Ascending aorta (tissue), 2 donors: Measurements from ENCODE around the gene DUS2. TPM values are rescaled to one million over a fixed set of nuclear protein-coding genes. Genes with fewer than 3 reads are reported as not detected.
"Not testable (repeated sequence)": the region's sequence is repeated elsewhere in the genome, so short reads cannot be mapped to it uniquely, and the experiment has no call there.

Experiments used
- DNase-seq, 2 donors: peaks; one replicate each; pipeline ENCODE4 v3.0.0-alpha.2; 2019; ENCODE audit warnings: low spot score in 2 of 2
- H3K27ac ChIP-seq, 2 donors: fragments of 200-600 bp; sonication (generic); one replicate each; pipeline ENCODE4 v1.5.1; 2016 to 2017; ENCODE audit warnings: mild to moderate bottlenecking in 1 of 2
- H3K27me3 ChIP-seq: fragments of 200-600 bp; sonication (generic); one replicate; pipeline ENCODE4 v1.5.1; 2017
- H3K36me3 ChIP-seq, 2 donors: fragments of 200-600 bp; sonication (generic); one replicate each; pipeline ENCODE4 v1.5.1; 2016
- H3K4me1 ChIP-seq, 2 donors: fragments of 200-600 bp; sonication (generic); one replicate each; pipeline ENCODE4 v1.5.1; 2016 to 2017; ENCODE audit warnings: mild to moderate bottlenecking in 1 of 2
- H3K4me3 ChIP-seq, 2 donors: fragments of 200-600 bp; sonication (generic); one replicate each; pipeline ENCODE4 v1.5.1; 2016 to 2017; ENCODE audit warnings: mild to moderate bottlenecking in 1 of 2
- H3K9me3 ChIP-seq, 2 donors: fragments of 200-600 bp; sonication (generic); one replicate each; pipeline ENCODE4 v1.5.1; 2016
- intact Hi-C: fragments of 100-400 bp; cut with DNase I; formaldehyde crosslinking; loops from one replicate; pipeline ENCODE4 v1.15.1; 2023
- total RNA-seq: library from RNA; depleted of rRNA; stranded (reverse); fragments of >200 nt; gene quantifications from one replicate; pipeline ENCODE4 v1.1.0, GENCODE V29; 2016
- TF ChIP-seq, protein P1 (sequence below), 3 experiments: fragments of 200-600 bp in 2 of 3; fragments of 450-650 bp in 1 of 3; sonication (generic) in 2 of 3; IDR thresholded peaks; one replicate each; pipeline ENCODE4 v1.5.1; 2016 to 2019; ENCODE audit warnings: antibody characterized with exemption in 3 of 3, mild to moderate bottlenecking in 1 of 3, moderate library complexity in 1 of 3

DUS2 gene
- total RNA-seq, 1 donor from 2014 or later: 7.6 TPM

DNA sequence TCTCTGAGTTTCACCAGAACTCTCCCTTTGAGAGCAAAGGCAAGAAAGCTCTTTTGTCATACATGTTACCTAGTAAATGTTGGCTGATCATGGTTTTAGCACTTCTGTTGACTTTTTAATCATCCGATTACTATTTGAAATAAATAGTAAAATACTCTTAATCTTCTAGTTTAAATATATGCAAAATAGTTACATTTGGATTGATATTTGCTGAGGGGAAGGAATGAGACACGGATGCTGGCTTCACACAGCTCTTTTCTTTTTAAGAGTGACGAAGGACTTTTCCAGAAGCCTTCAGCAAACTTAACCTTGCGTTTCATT, 71.5 kb downstream of the DUS2 start:
- Histone ChIP-seq H3K36me3 (no peaks in the 10 kb centered on the region), H3K27me3 (no peaks in the 10 kb centered on the region), H3K9me3 (no peaks in the 10 kb centered on the region), H3K4me3 (no peak overlapping the region), H3K27ac (no peak overlapping the region), H3K4me1 (peaks cover 3 to 39% of the 10 kb centered on the region in 2 donors)
- no peak for DNase-seq
- TF ChIP-seq, protein P1, sequence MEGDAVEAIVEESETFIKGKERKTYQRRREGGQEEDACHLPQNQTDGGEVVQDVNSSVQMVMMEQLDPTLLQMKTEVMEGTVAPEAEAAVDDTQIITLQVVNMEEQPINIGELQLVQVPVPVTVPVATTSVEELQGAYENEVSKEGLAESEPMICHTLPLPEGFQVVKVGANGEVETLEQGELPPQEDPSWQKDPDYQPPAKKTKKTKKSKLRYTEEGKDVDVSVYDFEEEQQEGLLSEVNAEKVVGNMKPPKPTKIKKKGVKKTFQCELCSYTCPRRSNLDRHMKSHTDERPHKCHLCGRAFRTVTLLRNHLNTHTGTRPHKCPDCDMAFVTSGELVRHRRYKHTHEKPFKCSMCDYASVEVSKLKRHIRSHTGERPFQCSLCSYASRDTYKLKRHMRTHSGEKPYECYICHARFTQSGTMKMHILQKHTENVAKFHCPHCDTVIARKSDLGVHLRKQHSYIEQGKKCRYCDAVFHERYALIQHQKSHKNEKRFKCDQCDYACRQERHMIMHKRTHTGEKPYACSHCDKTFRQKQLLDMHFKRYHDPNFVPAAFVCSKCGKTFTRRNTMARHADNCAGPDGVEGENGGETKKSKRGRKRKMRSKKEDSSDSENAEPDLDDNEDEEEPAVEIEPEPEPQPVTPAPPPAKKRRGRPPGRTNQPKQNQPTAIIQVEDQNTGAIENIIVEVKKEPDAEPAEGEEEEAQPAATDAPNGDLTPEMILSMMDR (IDR thresholded peaks at IDR 0.05): no peak
- intact Hi-C loops: no loop called here

DNA sequence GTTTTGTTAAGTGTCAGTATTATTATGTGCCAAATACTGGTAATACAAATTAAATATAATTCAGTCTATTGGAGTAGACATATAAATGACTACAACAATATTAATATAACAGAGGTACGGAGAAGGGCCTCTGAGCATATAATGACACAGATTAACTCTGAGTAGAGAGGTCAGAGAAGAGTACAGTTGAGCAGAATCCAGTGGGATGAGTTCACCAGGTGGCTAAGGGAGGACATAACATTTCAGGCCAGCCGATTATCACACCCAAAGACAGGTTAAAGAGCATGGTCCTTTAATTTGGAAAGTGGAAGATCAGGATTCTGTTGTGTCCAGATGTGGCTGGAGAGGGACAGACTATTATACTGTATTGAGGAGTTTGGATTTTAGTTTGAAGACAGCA, 73.4 kb downstream of the DUS2 start:
- TF ChIP-seq, protein P1 (IDR thresholded peaks at IDR 0.05): no peak
- H3K4me1 ChIP-seq: peaks cover 3 to 36% of the 10 kb centered on the region in 2 donors
- DNase-seq: no peak
- H3K27ac ChIP-seq: no peak overlapping the region
- H3K27me3 ChIP-seq: no peaks in the 10 kb centered on the region
- intact Hi-C loops: loop anchor here (5.0 kb wide), 1 partner anchor 46 kb away; no protein-coding TSS in a partner anchor
- no peak overlapping the region for H3K4me3 ChIP-seq
- H3K36me3 ChIP-seq: no peaks in the 10 kb centered on the region
- no peaks in the 10 kb centered on the region for H3K9me3 ChIP-seq

DNA sequence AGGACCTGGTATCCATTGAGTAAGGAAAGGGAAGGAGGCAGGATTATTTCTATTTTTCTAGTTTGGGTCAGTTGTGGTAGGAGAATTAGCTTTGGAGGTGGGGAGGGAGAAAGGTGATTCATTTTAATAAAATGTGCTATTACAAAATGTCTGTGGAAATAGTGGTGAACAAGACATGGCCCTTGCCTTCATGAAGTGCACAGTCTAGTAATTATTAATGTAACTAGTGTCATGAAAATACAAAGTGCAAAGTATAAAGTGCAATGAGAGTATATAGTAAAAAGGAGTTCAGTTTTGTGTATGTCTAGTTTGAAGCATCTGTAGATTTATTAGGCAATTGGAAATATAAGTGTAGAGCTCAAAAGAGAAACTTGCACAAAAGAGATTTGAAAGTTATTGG, 74.0 kb downstream of the DUS2 start:
- no peak for DNase-seq

DNA sequence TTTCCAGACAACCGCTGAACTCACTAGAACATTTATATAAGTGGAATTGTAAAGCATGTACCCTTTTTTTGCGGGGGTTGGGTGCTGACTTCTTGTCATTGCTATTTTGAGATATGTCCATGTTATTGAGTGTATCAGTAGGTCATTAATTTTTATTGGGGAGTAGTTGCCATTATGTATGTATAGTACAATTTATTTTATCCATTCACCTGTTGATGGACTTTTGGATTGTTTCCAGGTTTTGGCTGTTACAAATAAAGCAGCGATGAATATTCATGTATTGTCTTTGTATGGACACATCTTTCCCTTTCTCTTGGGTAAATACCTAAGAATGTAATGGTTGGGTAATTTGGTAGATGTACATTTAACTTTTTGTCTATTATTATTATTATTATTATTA, 74.8 kb downstream of the DUS2 start:
- Histone ChIP-seq H3K4me3 (no peak overlapping the region), H3K27me3 (no peaks in the 10 kb centered on the region), H3K36me3 (no peaks in the 10 kb centered on the region), H3K27ac (no peak overlapping the region), H3K4me1 (peaks cover 0 to 25% of the 10 kb centered on the region in 2 donors), H3K9me3 (no peaks in the 10 kb centered on the region)
- intact Hi-C loops: loop anchor here (5.0 kb wide), 1 partner anchor 44 kb away; no protein-coding TSS in a partner anchor
- DNase-seq: no peak
- TF ChIP-seq, protein P1 (IDR thresholded peaks at IDR 0.05): no peak

More for the DNA sequence above, 74.0 kb downstream of the DUS2 start:
- TF ChIP-seq, protein P1 (IDR thresholded peaks at IDR 0.05): no peak
- H3K27ac ChIP-seq: no peak overlapping the region
- H3K4me3 ChIP-seq: no peak overlapping the region
- H3K9me3 ChIP-seq: no peaks in the 10 kb centered on the region
- no peaks in the 10 kb centered on the region for H3K36me3 ChIP-seq
- H3K27me3 ChIP-seq: no peaks in the 10 kb centered on the region
- intact Hi-C loops: loop anchor here (5.0 kb wide), 1 partner anchor 45 kb away; no protein-coding TSS in a partner anchor
- peaks cover 0 to 30% of the 10 kb centered on the region in 2 donors for H3K4me1 ChIP-seq

DNA sequence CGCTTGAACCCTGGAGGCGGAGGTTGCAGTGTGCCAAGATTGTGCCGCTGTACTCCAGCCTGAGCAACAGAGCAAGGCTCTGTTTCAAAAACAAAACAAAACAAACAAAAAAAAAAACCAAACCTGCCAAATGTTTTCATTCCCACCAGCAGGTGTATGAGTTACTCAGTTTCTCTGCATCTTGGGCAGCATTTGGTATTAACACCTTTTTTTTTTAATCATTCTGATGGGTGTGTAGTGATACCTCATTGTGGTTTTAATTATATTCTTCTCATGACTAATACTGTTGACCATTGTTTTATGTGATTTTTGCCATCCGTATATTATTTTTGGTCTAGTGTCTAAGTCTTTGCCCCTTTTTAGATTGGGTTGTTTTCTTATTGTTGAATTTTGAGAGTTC, 77.4 kb downstream of the DUS2 start:
- TF ChIP-seq, protein P1 (IDR thresholded peaks at IDR 0.05): no peak
- no peak overlapping the region for H3K4me3 ChIP-seq
- peaks cover 0 to 5% of the 10 kb centered on the region in 2 donors for H3K9me3 ChIP-seq
- H3K27me3 ChIP-seq: no peaks in the 10 kb centered on the region
- no peaks in the 10 kb centered on the region for H3K36me3 ChIP-seq
- H3K4me1 ChIP-seq: peaks cover 0 to 5% of the 10 kb centered on the region in 2 donors
- DNase-seq: no peak
- H3K27ac ChIP-seq: no peak overlapping the region
- intact Hi-C loops: no loop called here

DNA sequence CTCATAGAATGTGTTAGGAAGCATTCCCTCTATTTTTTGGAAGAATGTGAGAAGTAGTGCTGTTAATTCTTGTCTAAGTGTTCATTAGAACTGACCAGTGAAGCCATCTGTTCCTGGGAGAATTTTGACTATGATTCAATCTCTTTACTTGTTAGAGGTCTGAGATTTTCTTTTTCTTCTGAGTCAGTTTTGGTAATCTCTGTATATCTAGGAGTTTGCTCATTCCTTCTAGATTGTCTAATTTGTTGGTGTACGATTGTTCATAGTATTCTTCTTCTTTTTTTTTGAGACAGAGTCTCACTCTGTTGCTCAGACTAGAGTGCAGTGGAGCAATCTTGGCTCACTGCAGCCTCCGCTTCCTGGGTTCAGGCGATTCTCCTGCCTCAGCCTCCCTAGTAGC, 82.5 kb downstream of the DUS2 start:
- H3K27ac ChIP-seq: no peak overlapping the region
- no peaks in the 10 kb centered on the region for H3K27me3 ChIP-seq
- H3K4me1 ChIP-seq: peaks cover 0 to 4% of the 10 kb centered on the region in 2 donors
- TF ChIP-seq, protein P1 (IDR thresholded peaks at IDR 0.05): no peak
- peaks cover 0 to 24% of the 10 kb centered on the region in 2 donors for H3K9me3 ChIP-seq
- no peak for DNase-seq
- no peaks in the 10 kb centered on the region for H3K36me3 ChIP-seq
- intact Hi-C loops: no loop called here
- H3K4me3 ChIP-seq: no peak overlapping the region

DNA sequence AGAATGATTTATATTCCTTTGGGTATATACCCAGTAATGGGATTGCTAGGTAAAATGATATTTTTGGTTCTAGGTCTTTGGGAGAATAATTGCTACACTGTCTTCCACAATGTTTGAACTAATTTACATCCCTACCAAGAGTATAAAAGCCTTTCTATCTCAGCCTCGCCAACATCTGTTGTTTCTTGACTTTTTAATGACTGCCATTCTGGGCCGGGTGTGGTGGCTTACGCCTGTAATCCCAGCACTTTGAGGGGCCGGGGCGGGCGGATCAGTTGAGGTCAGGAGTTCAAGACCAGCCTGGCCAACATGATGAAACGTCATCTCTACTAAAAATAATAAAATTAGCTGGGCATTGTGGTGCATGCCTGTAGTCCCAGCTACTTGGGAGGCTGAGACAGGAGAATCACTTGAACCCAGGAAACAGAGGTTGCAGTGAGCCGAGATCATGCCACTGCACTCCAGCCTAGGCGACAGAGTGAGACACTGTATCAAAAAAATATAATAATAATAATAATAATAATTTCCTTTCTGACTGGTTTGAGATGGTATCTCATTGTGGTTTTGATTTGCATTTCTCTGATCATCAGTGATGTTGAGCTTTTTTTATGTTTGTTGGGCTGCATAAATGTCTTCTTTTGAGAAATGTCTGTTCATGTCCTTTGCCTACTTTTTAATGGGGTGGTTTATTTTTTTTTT, 84.3 kb downstream of the DUS2 start:
- intact Hi-C loops: not testable (repeated sequence)

DNA sequence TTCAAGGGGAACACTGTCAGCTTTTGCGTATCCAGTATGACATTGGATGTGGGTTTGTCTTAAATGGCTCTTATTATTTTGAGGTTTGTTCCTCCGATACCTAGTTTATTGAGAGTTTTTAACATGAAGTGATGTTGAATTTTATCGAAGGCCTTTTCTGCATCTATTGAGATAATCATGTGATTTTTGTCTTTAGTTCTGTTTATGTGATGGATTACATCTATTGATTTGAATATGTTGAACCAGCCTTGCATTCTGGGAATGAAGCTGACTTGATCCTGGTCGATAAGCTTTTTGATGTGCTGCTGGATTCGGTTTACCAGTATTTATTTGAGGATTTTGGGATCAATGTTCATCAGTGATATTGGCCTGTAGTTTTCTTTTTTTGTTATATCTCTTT, 86.1 kb downstream of the DUS2 start:
- H3K27me3 ChIP-seq, DNase-seq, H3K4me1 ChIP-seq, intact Hi-C loops, H3K36me3 ChIP-seq, H3K27ac ChIP-seq, H3K4me3 ChIP-seq: not testable (repeated sequence)
- H3K9me3 ChIP-seq: peaks cover 0 to 36% of the 10 kb centered on the region in 2 donors

More for the DNA sequence above, 84.3 kb downstream of the DUS2 start:
- H3K36me3 ChIP-seq, H3K4me3 ChIP-seq, DNase-seq, H3K27me3 ChIP-seq, H3K4me1 ChIP-seq, H3K27ac ChIP-seq: not testable (repeated sequence)
- peaks cover 0 to 36% of the 10 kb centered on the region in 2 donors for H3K9me3 ChIP-seq
